Neural cell (in vitro differentiated cells): ENCODE data around the gene DACT2.

ENCODE experiments used
- CTCF ChIP-seq: fragments of 450-650 bp; IDR thresholded peaks from 2 replicates; pipeline ENCODE4 v1.5.1; 2014; ENCODE audit warnings: antibody characterized with exemption, mild to moderate bottlenecking, moderate library complexity; ENCODE audit not compliant: poor library complexity, severe bottlenecking
- EP300 ChIP-seq: fragments of 450-650 bp; conservative IDR thresholded peaks from 2 replicates; pipeline ENCODE4 v1.6.1; 2014; ENCODE audit warnings: antibody characterized with exemption, mild to moderate bottlenecking, moderate library complexity; ENCODE audit not compliant: poor library complexity, severe bottlenecking
- EZH2 ChIP-seq: fragments of 200-600, 300-800 bp; shearing (Covaris generic), sonication (generic); IDR thresholded peaks from 2 replicates; pipeline ENCODE4 v1.6.1; 2014; ENCODE audit warnings: antibody characterized with exemption, low read length, borderline replicate concordance, mild to moderate bottlenecking; ENCODE audit not compliant: insufficient read depth, poor library complexity, severe bottlenecking
- POLR2AphosphoS5 ChIP-seq: IDR thresholded peaks from 2 replicates; pipeline ENCODE4 v1.6.1; 2012
- RAD21 ChIP-seq: fragments of 450-650 bp; conservative IDR thresholded peaks from 2 replicates; pipeline ENCODE4 v1.6.1; 2014; ENCODE audit warnings: antibody characterized with exemption, mild to moderate bottlenecking, moderate library complexity
- REST ChIP-seq: IDR thresholded peaks from 2 replicates; pipeline ENCODE4 v1.6.1; 2012; ENCODE audit warnings: borderline replicate concordance
- TAF1 ChIP-seq: IDR thresholded peaks from 2 replicates; pipeline ENCODE4 v1.6.1; 2012; ENCODE audit warnings: low read depth

GRCh38 chr6:168265827-168266815 lies 53.5 kb downstream of the DACT2 start:
- TF ChIP-seq EP300 = no peak
- TF ChIP-seq CTCF = no peak
- TF ChIP-seq EZH2 = no peak
- TF ChIP-seq RAD21 = no peak
- TF ChIP-seq REST = no peak
- TF ChIP-seq POLR2AphosphoS5 = no peak
- no peak for TF ChIP-seq TAF1
